Nephron progenitor cell (in vitro differentiated cells): ENCODE data around the gene GRIN2C.
"Not testable (repeated sequence)": the region's sequence is repeated elsewhere in the genome, so short reads cannot be mapped to it uniquely, and the experiment has no call there.

ENCODE experiments used
- DNase-seq: peaks from one replicate; pipeline ENCODE4 v3.0.0; 2021
- H3K27ac Mint-ChIP-seq: 2 replicates; pipeline ENCODE4 v1.8.0; 2021; ENCODE audit warnings: mild to moderate bottlenecking, moderate library complexity, mixed read lengths
- H3K27me3 Mint-ChIP-seq: 2 replicates; pipeline ENCODE4 v1.8.0; 2021; ENCODE audit warnings: mild to moderate bottlenecking, low read depth, mixed read lengths; ENCODE audit not compliant: poor library complexity
- H3K36me3 Mint-ChIP-seq: 2 replicates; pipeline ENCODE4 v1.8.0; 2021; ENCODE audit warnings: low read depth, mixed read lengths
- H3K4me1 Mint-ChIP-seq: 2 replicates; pipeline ENCODE4 v1.8.0; 2021; ENCODE audit warnings: mixed read lengths
- H3K4me3 Mint-ChIP-seq: 2 replicates; pipeline ENCODE4 v1.8.0; 2021; ENCODE audit warnings: mild to moderate bottlenecking, moderate library complexity, mixed read lengths
- H3K9me3 Mint-ChIP-seq: 2 replicates; pipeline ENCODE4 v1.8.0; 2021; ENCODE audit warnings: mild to moderate bottlenecking, moderate library complexity, mixed read lengths
- TF ChIP-seq, protein P1 (sequence below): fragments of 200-600 bp; sonication (generic); IDR thresholded peaks from 2 replicates; pipeline ENCODE4 v1.5.0; 2021; ENCODE audit warnings: antibody characterized with exemption

The GRIN2C gene

DNA sequence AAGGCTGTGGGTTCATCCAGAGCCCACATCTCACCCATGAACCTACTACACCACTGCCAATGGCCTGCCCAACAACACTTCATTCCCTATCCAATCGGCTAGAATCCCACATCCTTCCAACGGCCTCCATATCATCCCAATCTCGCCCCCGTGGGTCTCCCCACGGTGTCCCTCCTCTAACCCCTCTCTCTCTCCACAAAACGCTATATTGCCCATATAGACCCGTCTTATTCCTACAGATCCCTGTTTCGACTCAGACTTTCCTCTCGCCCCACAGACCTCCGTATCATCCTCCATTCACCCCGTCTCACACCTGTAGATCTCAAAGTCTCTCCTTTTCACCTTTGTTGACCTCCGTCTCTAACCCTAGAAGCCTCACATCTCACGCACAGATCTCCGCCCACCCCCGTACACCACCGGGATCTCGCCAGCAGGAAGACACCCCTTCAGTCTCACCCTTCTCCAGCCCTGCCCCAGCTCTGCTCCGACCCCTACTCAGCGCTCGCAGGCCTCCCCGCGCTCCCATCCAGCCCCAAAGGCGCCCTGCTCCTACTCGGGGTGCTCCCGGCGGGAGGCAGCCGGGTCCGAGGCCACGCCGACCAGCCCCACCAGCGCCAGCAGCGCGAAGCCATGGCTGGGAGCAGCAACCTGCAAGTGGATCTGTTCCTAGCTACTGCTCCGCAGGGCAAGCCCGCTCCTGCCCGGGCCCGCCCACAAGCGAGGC is 12.8 kb upstream of the GRIN2C start, which contains the start of gene FDXR:
TSS of gene FDXR (minus strand) at position 682 of the 724 bp plus-strand sequence. CDS start at position 632, 50 bp downstream.
- no peaks in the 10 kb centered on the region for H3K9me3 Mint-ChIP-seq
- no peaks in the 10 kb centered on the region for H3K36me3 Mint-ChIP-seq
- H3K4me3 Mint-ChIP-seq: peak within 1 kb of the TSS; percentile 93
- no peak for DNase-seq
- H3K4me1 Mint-ChIP-seq: peaks cover 74% of the 10 kb centered on the region
- H3K27ac Mint-ChIP-seq: peak within 1 kb of the TSS; percentile 87
- H3K27me3 Mint-ChIP-seq: peaks cover 4% of the 10 kb centered on the region
- TF ChIP-seq, protein P1, sequence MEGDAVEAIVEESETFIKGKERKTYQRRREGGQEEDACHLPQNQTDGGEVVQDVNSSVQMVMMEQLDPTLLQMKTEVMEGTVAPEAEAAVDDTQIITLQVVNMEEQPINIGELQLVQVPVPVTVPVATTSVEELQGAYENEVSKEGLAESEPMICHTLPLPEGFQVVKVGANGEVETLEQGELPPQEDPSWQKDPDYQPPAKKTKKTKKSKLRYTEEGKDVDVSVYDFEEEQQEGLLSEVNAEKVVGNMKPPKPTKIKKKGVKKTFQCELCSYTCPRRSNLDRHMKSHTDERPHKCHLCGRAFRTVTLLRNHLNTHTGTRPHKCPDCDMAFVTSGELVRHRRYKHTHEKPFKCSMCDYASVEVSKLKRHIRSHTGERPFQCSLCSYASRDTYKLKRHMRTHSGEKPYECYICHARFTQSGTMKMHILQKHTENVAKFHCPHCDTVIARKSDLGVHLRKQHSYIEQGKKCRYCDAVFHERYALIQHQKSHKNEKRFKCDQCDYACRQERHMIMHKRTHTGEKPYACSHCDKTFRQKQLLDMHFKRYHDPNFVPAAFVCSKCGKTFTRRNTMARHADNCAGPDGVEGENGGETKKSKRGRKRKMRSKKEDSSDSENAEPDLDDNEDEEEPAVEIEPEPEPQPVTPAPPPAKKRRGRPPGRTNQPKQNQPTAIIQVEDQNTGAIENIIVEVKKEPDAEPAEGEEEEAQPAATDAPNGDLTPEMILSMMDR: no peak

DNA sequence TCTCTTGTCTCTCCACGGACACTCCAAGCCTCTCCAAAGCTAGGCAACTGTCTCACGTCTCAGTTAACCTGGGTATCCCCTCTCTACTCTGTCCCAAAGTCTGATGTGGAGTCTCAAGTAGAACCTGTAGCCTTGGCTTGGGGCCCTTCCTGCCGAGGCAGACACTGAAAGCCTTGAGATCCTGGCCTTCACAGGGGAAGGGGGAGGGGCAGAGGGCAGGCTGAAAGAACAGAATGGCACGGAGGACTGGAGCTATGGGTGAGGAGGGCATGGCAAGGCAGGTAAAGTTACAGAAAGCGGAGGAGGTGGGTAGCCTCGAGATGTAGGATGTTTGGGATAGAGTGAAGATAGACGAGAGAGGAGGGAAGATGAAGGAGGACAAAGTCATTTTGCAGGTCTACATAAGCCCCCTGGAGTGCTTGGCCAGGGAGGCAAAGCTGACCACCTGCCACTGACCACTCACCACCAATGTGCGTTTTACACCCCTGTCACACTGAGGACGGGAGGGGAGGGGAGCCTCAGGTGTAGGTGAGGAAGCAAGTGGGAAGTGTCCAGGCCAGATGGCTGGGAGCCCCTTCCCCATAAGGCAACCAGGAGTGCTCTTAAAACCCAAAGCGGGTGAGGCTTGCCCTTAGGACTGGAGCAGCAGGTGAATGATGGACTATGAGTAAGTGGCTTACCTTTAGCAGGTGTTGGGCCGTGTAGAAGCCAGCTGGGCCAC is 11.8 kb upstream of the GRIN2C start:
- peak overlapping the region; percentile 93 for H3K4me3 Mint-ChIP-seq
- no peak overlapping the region for H3K27ac Mint-ChIP-seq
- no peaks in the 10 kb centered on the region for H3K36me3 Mint-ChIP-seq

DNA sequence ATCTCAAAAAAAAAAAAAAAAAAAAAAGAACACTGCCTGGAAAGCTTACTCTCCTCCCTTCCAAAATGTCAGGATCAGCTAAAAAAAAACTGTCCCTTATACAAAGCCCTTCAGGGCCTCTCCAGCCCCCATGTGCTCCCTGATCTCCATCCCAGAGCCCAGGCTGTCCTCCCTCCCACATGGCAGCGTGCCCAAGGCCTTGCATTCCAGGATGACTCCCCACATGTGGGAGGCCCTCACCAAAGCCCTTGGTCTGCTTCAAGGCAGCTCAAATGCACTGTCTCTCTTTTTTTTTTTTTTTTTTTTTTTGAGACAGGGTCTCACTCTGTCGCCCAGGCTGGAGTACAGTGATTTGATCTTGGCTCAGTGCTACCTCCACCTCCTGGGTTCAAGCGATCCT is 10.8 kb upstream of the GRIN2C start:
- peaks cover 4% of the 10 kb centered on the region for H3K27me3 Mint-ChIP-seq
- TF ChIP-seq, protein P1: no peak
- H3K4me1 Mint-ChIP-seq: peaks cover 57% of the 10 kb centered on the region
- H3K36me3 Mint-ChIP-seq: no peaks in the 10 kb centered on the region
- H3K27ac Mint-ChIP-seq: no peak overlapping the region
- no peak overlapping the region for H3K4me3 Mint-ChIP-seq
- no peaks in the 10 kb centered on the region for H3K9me3 Mint-ChIP-seq
- DNase-seq: no peak

More for the DNA sequence above, 11.8 kb upstream of the GRIN2C start:
- peaks cover 4% of the 10 kb centered on the region for H3K27me3 Mint-ChIP-seq
- no peak for DNase-seq
- TF ChIP-seq, protein P1: no peak
- peaks cover 67% of the 10 kb centered on the region for H3K4me1 Mint-ChIP-seq
- no peaks in the 10 kb centered on the region for H3K9me3 Mint-ChIP-seq

DNA sequence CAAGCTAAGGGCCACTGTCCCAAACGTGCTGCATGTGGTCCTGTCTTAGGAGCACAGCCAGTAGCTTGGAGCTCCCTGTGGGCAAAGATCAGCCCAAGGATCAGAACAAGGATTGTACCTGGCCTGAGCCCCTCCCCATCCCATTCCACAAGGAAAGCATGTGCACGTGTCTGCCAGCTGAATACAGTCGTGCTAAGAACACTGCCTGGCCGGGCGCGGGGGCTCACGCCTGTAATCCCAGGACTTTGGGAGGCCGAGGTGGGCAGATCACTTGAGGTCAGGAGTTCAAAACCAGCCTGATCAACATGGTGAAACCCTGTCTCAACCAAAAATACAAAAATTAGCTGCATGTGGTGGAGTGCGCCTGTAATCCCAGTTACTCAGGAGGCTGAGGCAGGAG is 10.3 kb upstream of the GRIN2C start:
- not testable (repeated sequence) for H3K27ac Mint-ChIP-seq, H3K9me3 Mint-ChIP-seq, H3K27me3 Mint-ChIP-seq, H3K36me3 Mint-ChIP-seq, H3K4me3 Mint-ChIP-seq, DNase-seq
- H3K4me1 Mint-ChIP-seq: peaks cover 56% of the 10 kb centered on the region

DNA sequence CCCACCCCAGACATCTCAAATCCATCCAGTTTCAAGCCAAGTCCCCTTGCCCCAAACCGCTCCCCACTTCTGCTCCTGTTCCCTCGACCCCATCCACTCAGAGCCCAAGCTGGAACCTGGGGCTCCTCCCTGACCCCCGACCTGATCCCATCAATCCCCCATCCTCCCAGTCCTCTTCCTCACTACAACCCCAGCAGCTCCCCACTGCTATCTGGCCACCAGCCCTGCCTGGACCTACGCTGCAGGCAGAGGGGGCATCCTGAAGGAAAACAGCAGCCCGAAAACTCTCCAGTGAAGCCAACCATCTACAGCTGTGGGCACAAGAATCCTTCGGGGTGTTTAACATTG is 9.2 kb upstream of the GRIN2C start:
- H3K36me3 Mint-ChIP-seq: no peaks in the 10 kb centered on the region
- TF ChIP-seq, protein P1: no peak
- H3K27me3 Mint-ChIP-seq: peaks cover 7% of the 10 kb centered on the region
- no peaks in the 10 kb centered on the region for H3K9me3 Mint-ChIP-seq
- no peak overlapping the region for H3K27ac Mint-ChIP-seq
- DNase-seq: no peak
- peaks cover 56% of the 10 kb centered on the region for H3K4me1 Mint-ChIP-seq
- no peak overlapping the region for H3K4me3 Mint-ChIP-seq

DNA sequence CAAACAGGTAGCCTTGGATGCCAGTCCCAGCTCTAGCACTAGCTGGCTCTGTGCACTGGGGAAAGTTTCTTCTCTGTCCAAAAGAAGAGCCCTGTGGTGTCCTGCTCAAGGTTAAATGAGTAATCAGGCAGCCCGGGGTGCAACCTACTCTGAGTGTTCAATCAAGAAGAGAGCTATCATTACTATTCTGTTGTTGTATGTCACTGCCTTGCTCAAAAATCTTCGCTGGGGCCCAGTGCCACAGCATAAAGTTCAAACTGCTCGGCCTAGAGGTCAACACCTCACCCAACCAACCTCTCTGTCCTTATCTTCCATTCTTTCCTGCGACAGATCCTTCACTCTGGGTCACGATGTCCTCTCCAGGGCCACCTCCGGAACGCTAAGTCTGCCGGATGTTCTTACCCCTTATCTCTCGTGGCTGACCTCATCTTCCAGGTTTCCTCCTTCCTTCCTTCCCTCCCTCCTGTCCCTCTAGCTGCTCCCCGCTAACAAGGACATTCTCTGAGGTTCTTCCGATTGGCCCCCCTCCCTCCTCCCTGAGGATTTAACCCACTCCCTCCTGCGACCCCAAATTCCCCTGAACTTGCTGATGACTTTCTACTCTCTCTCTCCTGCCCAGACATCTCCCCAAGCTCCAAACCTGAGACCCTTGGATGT is 8.7 kb upstream of the GRIN2C start:
- H3K4me3 Mint-ChIP-seq: no peak overlapping the region
- H3K9me3 Mint-ChIP-seq: no peaks in the 10 kb centered on the region
- TF ChIP-seq, protein P1: no peak

More for the DNA sequence above, 8.7 kb upstream of the GRIN2C start:
- Mint-ChIP-seq H3K27ac (no peak overlapping the region), H3K4me1 (peaks cover 51% of the 10 kb centered on the region), H3K36me3 (no peaks in the 10 kb centered on the region), H3K27me3 (peaks cover 12% of the 10 kb centered on the region)
- DNase-seq: no peak
